Stomach (tissue), 9 donors: Measurements from ENCODE around the gene SPRR1B. TPM values are rescaled to one million over a fixed set of nuclear protein-coding genes. Genes with fewer than 3 reads are reported as not detected.

ENCODE experiments used
- DNase-seq, 2 donors: peaks; one replicate each; pipeline versions ENCODE4 v3.0.0 to v3.0.0-alpha.2; 2013 to 2019
- H3K27ac ChIP-seq, 5 donors: fragments of 200-600 bp in 4 of 5; sonication (generic) in 4 of 5; one replicate each; pipeline ENCODE4 v1.5.1; 2013 to 2019; ENCODE audit warnings: mild to moderate bottlenecking in 1 of 5, moderate library complexity in 1 of 5
- H3K27me3 ChIP-seq, 3 donors: fragments of 200-600 bp; sonication (generic); one replicate each; pipeline ENCODE4 v1.5.1; 2017 to 2019; ENCODE audit warnings: mixed run types in 1 of 3
- H3K36me3 ChIP-seq, 4 donors: fragments of 200-600 bp; sonication (generic); 1 replicate in 3 of 4; 2 replicates in 1 of 4; pipeline ENCODE4 v1.5.1; 2016 to 2019
- H3K4me1 ChIP-seq, 4 donors: fragments of 200-600 bp; sonication (generic); one replicate each; pipeline ENCODE4 v1.5.1; 2016 to 2019
- H3K4me3 ChIP-seq, 4 donors: fragments of 200-600 bp; sonication (generic) in 3 of 4; one replicate each; pipeline ENCODE4 v1.5.1; 2016 to 2019; ENCODE audit warnings: mild to moderate bottlenecking in 1 of 4
- H3K9me3 ChIP-seq, 4 donors: fragments of 200-600 bp; sonication (generic); one replicate each; pipeline ENCODE4 v1.5.1; 2016 to 2019
- EP300 ChIP-seq: sonication (generic); formaldehyde crosslinking; IDR thresholded peaks from one replicate; pipeline ENCODE4 v1.6.1; 2017; ENCODE audit warnings: antibody characterized with exemption
- POLR2A ChIP-seq, 4 donors: fragments of 450-650 bp; IDR thresholded peaks; one replicate each; pipeline ENCODE4 v1.6.1; 2016; ENCODE audit warnings: antibody characterized with exemption in 4 of 4, control low read depth in 2 of 4, mild to moderate bottlenecking in 1 of 4, moderate library complexity in 1 of 4
- POLR2AphosphoS5 ChIP-seq, 3 donors: sonication (generic); formaldehyde crosslinking; IDR thresholded peaks; one replicate each; pipeline ENCODE4 v1.6.1; 2016; ENCODE audit warnings: antibody characterized with exemption in 3 of 3
- WGBS, 5 donors: extraction: QIAGEN DNeasy Blood & Tissue Kit in 3 of 5; methylation state at CpG; one replicate each; pipeline versions ENCODE4 v1.1.5 to v1.1.7; 2013 to 2018; 5-methylcytosine and 5-hydroxymethylcytosine counted together
- intact Hi-C: fragments of 100-400 bp; cut with DNase I; formaldehyde crosslinking; loops from one replicate; pipeline ENCODE4 v1.15.1; 2023; ENCODE audit warnings: low total_unique reads
- polyA plus RNA-seq, 3 donors: library from polyadenylated mRNA; stranded (reverse); fragments of 200-250 nt; gene quantifications; one replicate each; pipeline ENCODE4 v1.2.3, GENCODE V29; 2013
- total RNA-seq, 5 donors: library from RNA; depleted of rRNA; stranded (reverse); fragments of >200 nt; gene quantifications; one replicate each; pipeline versions ENCODE4 v1.1.0 to v1.2.3, GENCODE V29; 2014 to 2016
- TF ChIP-seq, protein P1 (sequence below), 7 experiments: fragments of 450-650 bp in 4 of 7; fragments of 200-600 bp in 3 of 7; sonication (generic) in 3 of 7; IDR thresholded peaks; one replicate each; pipeline ENCODE4 v1.5.1; 2016 to 2019; ENCODE audit warnings: antibody characterized with exemption in 7 of 7, control low read depth in 2 of 7, mild to moderate bottlenecking in 1 of 7
- donor health status: healthy with polysubstance abuse.
- donor health status: Bipolar disorder and iron deficiency.
- donor health status: healthy.

SPRR1B gene
- total and polyA plus RNA-seq, 8 donors: 6.1 to 122 TPM; not detected in 6

DNA sequence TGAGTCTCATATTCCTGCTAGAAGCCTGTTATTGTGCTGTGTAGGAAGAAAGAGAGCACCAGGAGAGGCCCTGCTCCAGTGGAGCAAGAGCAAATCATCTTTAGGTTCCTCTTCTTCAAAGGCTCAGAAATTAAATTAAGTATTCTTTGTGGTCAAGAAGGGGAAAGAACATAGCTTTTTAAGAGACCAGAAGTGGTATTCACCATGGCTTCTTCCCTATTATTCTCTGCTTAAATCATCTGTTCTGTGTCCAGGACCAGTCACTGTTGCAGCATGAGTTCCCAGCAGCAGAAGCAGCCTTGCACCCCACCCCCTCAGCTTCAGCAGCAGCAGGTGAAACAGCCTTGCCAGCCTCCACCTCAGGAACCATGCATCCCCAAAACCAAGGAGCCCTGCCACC lies 1.1 kb downstream of the SPRR1B start:
- H3K27me3 ChIP-seq: no peaks in the 10 kb centered on the region
- TF ChIP-seq, protein P1, sequence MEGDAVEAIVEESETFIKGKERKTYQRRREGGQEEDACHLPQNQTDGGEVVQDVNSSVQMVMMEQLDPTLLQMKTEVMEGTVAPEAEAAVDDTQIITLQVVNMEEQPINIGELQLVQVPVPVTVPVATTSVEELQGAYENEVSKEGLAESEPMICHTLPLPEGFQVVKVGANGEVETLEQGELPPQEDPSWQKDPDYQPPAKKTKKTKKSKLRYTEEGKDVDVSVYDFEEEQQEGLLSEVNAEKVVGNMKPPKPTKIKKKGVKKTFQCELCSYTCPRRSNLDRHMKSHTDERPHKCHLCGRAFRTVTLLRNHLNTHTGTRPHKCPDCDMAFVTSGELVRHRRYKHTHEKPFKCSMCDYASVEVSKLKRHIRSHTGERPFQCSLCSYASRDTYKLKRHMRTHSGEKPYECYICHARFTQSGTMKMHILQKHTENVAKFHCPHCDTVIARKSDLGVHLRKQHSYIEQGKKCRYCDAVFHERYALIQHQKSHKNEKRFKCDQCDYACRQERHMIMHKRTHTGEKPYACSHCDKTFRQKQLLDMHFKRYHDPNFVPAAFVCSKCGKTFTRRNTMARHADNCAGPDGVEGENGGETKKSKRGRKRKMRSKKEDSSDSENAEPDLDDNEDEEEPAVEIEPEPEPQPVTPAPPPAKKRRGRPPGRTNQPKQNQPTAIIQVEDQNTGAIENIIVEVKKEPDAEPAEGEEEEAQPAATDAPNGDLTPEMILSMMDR (IDR thresholded peaks at IDR 0.05): no peak
- H3K36me3 ChIP-seq: no peaks in the 10 kb centered on the region
- no peaks in the 10 kb centered on the region for H3K9me3 ChIP-seq
- no peak overlapping the region for H3K27ac ChIP-seq
- DNase-seq: no peak
- H3K4me1 ChIP-seq: no peaks in the 10 kb centered on the region
- intact Hi-C loops: no loop called here
- no peak overlapping the region for H3K4me3 ChIP-seq

DNA sequence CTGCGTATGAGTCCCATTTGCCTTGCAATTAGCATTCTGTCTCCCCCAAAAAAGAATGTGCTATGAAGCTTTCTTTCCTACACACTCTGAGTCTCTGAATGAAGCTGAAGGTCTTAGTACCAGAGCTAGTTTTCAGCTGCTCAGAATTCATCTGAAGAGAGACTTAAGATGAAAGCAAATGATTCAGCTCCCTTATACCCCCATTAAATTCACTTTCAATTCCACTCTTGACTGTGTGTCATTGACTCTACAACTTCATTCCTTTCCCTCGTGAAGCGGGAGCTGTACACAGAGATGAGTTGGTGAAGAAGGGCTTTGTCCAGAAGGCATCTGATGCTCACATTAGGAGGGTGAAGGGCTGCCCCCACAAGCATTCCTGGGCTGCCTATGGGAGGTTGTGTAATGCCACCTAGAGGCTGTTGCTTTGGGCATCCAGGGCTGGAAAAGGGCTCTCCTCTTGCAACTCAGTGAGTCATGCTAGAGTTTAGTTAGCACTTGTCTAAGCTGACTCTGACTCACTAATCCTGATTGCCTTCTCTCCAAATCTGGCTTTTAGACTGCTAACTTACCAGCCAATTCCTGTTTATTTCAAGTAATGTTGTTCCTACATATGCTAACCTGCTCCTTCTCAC lies 1.8 kb downstream of the SPRR1B start:
- peak in 1 of 2 donors; percentile 58 for DNase-seq
- intact Hi-C loops: no loop called here
- no peaks in the 10 kb centered on the region for H3K27me3 ChIP-seq
- 28 to 61% (median 48%) methylated on average over 3 of the region's 3 CpGs for WGBS, 5 donors
- no peak for TF ChIP-seq POLR2A (IDR thresholded peaks at IDR 0.05)
- no peak for TF ChIP-seq POLR2AphosphoS5 (IDR thresholded peaks at IDR 0.05)
- TF ChIP-seq, protein P1 (IDR thresholded peaks at IDR 0.05): no peak
- no peak for TF ChIP-seq EP300
- no peak overlapping the region for H3K27ac ChIP-seq
- H3K4me3 ChIP-seq: no peak overlapping the region
- H3K9me3 ChIP-seq: no peaks in the 10 kb centered on the region
- H3K4me1 ChIP-seq: no peaks in the 10 kb centered on the region
- H3K36me3 ChIP-seq: no peaks in the 10 kb centered on the region

DNA sequence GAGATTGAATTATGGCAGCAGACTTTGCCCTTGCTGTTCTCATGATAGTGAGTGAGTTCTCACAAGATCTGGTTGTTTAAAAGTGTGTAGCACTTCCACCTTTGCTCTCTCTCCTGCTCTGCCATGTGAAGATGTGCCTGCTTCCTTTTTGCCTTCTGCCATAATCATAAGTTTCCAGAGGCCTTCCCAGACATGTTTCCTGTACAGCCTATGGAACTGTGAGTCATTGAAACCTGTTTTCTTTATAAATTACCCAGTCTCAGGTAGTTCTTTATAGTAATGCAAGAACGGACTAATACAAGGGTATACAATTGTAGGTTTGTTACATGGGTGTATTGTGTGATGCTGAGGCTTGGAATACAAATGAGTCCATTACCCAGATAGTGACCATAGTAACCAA lies 4.2 kb downstream of the SPRR1B start:
- TF ChIP-seq EP300 (no peak), POLR2A (IDR thresholded peaks at IDR 0.05) (no peak), POLR2AphosphoS5 (IDR thresholded peaks at IDR 0.05) (no peak)
- TF ChIP-seq, protein P1 (IDR thresholded peaks at IDR 0.05): no peak
- H3K36me3 ChIP-seq: no peaks in the 10 kb centered on the region
- H3K9me3 ChIP-seq: no peaks in the 10 kb centered on the region
- 53 to 81% (median 77%) methylated on average over 1 of the region's 1 CpG for WGBS, 5 donors
- H3K4me3 ChIP-seq: no peak overlapping the region
- H3K27me3 ChIP-seq: no peaks in the 10 kb centered on the region
- DNase-seq: no peak
- no peak overlapping the region for H3K27ac ChIP-seq
- intact Hi-C loops: no loop called here
- H3K4me1 ChIP-seq: no peaks in the 10 kb centered on the region

DNA sequence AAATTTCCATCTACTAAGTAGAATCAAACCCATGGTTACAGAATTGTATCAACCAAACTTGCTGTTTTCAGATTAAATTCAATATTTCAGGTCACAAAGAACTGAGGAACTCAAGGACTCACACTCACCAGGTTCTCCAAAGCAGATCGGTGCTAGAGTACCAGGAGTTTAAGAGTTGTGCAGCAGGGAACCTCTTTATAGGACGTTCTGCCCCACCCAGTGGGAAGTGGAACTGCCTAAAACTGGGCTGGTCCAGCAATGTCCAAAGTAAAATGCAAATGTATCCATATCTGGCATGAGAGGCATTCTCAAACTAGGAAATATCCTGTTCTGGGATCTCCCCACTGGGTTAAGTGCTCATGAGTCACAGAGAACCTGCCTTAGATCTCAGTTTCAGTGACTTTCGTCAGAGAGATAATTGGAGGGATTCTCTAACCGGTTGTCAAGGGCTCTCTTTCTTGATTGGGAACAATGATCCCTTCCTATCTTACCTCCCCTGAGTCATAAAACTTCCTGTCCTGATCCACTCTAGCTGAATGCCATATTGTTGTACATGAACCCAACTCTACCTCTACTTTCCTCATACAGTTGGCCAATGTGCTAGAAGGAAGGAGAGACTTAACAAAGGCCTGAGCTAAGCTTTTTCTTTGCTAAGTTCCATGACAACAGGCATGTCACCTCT lies 10.1 kb downstream of the SPRR1B start, which contains the start of gene SPRR2D:
Gene SPRR2D (minus strand): TSS at position 171 of the 682 bp plus-strand sequence. CDS start 774 bp downstream, outside the sequence.
- no peak for DNase-seq
- no peaks in the 10 kb centered on the region for H3K9me3 ChIP-seq
- H3K27me3 ChIP-seq: no peaks in the 10 kb centered on the region
- intact Hi-C loops: no loop called here
- H3K4me1 ChIP-seq: no peaks in the 10 kb centered on the region
- no peaks in the 10 kb centered on the region for H3K36me3 ChIP-seq
- TF ChIP-seq POLR2AphosphoS5 (IDR thresholded peaks at IDR 0.05) (no peak), EP300 (no peak), POLR2A (IDR thresholded peaks at IDR 0.05) (no peak)
- TF ChIP-seq, protein P1 (IDR thresholded peaks at IDR 0.05): no peak
- H3K27ac ChIP-seq: no peak within 1 kb of the TSS
- 62 to 72% (median 65%) methylated on average over 4 of the region's 4 CpGs for WGBS, 5 donors
- no peak within 1 kb of the TSS for H3K4me3 ChIP-seq
